ENCODE measurements around the gene CDS2. TPM values are rescaled to one million over a fixed set of nuclear protein-coding genes. Genes with fewer than 3 reads are reported as not detected.

CDS2 gene
- total RNA-seq, 1 donor from 2014 or later: 44.9 TPM

DNA sequence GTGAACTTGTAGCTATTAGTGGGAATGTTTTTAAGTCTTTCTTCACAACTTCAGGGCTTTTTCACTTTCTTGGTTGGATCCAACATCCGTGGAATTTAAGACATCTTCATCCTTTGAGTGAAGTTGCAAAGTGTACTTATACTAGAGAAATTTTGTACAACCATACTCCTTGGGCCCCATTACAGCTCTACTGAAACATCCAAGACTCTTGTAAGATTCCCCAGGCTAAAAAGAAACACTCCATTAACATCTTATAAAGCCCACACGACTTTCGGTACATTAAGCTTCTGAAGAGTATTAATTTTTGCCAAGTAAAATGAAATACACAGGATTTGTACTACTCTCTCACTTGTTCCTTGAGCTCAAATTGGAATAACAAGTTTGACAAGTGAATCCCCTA lies 12.4 kb upstream of the CDS2 start:
- no peaks in the 10 kb centered on the region for H3K9me3 Mint-ChIP-seq
- H3K27me3 Mint-ChIP-seq (ENCODE audit: low read depth): no peaks in the 10 kb centered on the region
- H3K4me3 Mint-ChIP-seq: peak overlapping the region; percentile 84
- H3K4me1 Mint-ChIP-seq: peaks cover 30% of the 10 kb centered on the region
- DNase-seq (ENCODE audit: low spot score in 2 of 2, unreplicated experiment in 2 of 2): no peak
- TF ChIP-seq, protein P1, sequence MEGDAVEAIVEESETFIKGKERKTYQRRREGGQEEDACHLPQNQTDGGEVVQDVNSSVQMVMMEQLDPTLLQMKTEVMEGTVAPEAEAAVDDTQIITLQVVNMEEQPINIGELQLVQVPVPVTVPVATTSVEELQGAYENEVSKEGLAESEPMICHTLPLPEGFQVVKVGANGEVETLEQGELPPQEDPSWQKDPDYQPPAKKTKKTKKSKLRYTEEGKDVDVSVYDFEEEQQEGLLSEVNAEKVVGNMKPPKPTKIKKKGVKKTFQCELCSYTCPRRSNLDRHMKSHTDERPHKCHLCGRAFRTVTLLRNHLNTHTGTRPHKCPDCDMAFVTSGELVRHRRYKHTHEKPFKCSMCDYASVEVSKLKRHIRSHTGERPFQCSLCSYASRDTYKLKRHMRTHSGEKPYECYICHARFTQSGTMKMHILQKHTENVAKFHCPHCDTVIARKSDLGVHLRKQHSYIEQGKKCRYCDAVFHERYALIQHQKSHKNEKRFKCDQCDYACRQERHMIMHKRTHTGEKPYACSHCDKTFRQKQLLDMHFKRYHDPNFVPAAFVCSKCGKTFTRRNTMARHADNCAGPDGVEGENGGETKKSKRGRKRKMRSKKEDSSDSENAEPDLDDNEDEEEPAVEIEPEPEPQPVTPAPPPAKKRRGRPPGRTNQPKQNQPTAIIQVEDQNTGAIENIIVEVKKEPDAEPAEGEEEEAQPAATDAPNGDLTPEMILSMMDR (IDR thresholded peaks at IDR 0.05; ENCODE audit: unreplicated experiment): no peak
- H3K36me3 Mint-ChIP-seq: peaks cover 22% of the 10 kb centered on the region
- H3K27ac Mint-ChIP-seq: peak overlapping the region; percentile 68

DNA sequence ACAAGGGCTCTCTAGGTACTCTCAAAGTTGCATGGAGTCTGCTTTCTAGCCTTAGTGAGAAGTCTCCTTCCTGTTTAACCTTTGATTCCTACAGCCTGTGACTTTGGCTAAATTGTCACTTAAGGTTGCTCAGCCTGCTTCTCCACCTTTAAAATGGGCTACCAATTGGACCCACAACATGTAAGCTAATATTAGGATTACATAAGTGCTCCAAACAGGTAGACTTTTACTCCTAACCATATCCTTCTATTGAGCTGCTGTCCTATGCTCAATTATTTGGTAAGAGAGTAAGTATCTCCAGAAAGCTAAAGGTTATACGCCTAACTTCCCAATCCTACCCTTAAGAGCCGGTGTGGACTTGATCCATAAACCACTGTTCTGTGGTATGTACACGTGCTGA lies 9.9 kb upstream of the CDS2 start:
- Mint-ChIP-seq H3K27me3 (ENCODE audit: low read depth) (no peaks in the 10 kb centered on the region), H3K27ac (no peak overlapping the region), H3K4me1 (peaks cover 43% of the 10 kb centered on the region), H3K4me3 (no peak overlapping the region), H3K9me3 (no peaks in the 10 kb centered on the region), H3K36me3 (peaks cover 17% of the 10 kb centered on the region)
- TF ChIP-seq, protein P1 (IDR thresholded peaks at IDR 0.05; ENCODE audit: unreplicated experiment): no peak
- DNase-seq (ENCODE audit: low spot score in 2 of 2, unreplicated experiment in 2 of 2): no peak

DNA sequence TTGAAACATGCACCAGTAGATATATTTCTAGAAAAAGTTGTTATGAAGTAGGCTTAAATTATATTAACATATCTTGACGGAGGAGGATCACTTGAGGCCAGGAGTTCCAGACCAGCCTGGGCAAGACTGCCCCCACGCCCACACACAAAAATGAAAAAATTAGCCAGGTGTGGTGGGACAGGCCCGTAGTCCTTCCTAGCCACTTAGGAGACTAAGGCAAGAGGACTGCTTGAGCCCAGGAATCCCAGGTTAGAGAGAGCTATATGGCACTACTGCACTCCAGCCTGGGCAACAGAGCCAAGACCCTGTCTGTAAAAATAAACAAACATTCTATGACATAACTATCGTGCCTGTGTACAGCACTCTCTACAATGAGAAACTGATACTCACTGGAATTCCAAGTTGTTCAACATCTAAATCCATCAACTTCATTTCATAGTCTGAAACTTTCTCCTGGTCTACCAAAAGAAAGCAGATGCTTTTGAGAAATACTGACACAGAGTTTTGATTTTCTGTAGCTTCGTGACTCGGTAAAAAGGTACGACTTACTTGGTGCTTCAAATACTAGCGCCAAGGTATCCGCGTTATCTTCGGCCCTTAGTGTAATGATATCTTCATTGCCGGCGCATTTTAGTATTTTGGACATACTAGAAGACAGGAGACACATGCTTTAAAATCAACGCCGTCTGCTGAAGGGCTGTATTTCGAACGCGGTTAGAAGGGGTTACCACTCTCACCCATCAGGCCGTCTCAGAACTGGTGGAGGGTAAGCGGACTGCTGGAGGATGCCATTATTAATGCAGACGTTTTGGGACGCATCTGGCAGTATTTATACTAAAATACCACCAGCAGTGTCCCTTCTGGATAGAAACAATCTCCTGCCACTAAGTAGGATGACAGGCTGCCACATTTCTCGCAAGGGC lies 8.3 kb upstream of the CDS2 start:
- Mint-ChIP-seq H3K27ac (peak overlapping the region; percentile 86), H3K36me3 (peaks cover 17% of the 10 kb centered on the region), H3K27me3 (ENCODE audit: low read depth) (no peaks in the 10 kb centered on the region), H3K4me1 (peaks cover 45% of the 10 kb centered on the region), H3K9me3 (no peaks in the 10 kb centered on the region), H3K4me3 (peak overlapping the region; percentile 86)
- no peak for DNase-seq (ENCODE audit: low spot score in 2 of 2, unreplicated experiment in 2 of 2)
- TF ChIP-seq, protein P1 (IDR thresholded peaks at IDR 0.05; ENCODE audit: unreplicated experiment): no peak

DNA sequence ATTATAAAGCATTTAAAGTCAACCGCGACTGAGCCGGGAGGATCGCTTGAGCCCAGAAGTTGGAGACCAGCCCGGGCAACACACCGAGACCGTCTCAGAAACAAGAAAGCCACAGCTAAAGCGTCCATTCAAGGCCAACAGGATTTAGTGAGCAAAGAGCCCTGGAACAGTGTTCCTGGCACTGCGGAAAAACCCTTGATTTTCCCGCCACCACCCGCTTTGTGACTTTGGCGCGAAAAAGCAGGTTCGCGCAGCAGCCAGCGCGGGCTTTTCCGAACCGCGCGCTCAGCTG lies 7.7 kb upstream of the CDS2 start:
- Mint-ChIP-seq H3K27me3 (ENCODE audit: low read depth) (no peaks in the 10 kb centered on the region), H3K4me3 (peak overlapping the region; percentile 86), H3K27ac (peak overlapping the region; percentile 86), H3K9me3 (no peaks in the 10 kb centered on the region), H3K36me3 (peaks cover 17% of the 10 kb centered on the region), H3K4me1 (peaks cover 41% of the 10 kb centered on the region)
- TF ChIP-seq, protein P1 (IDR thresholded peaks at IDR 0.05; ENCODE audit: unreplicated experiment): no peak
- DNase-seq (ENCODE audit: low spot score in 2 of 2, unreplicated experiment in 2 of 2): no peak

DNA sequence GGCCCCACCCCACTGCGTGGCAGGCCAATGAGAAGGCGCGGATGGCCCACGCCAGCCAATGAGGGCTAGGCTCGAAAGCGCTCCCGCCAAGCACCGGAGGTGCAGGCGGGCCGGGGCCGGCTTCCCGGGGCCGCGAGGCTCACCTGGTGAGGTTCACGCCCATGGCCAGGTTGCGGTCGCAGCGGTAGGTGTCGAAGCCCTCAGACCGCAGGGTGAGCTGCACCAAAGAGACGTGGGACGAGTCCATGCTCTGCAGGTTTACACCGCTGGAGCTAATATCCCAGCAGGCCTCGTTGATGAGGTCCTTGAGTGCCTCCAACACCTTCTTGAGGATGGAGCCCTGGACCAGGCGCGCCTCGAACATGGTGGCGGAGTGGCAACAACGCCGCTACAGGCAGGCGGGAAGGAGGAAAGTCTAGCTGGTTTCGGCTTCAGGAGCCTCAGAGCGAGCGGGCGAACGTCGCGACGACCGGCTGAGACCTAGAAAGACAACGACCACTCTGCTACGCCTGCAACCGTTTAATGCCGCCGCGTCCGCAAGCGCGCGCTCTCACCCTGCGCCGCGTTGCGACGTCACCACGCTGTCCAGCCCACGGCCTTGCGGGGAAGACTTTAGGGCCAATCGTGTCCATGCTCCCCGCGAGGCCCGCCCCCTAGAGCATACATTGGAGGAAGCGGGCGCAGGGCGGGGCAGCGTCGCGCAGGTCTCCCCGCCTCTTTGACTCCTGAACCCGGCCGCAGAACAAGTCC lies 7.2 kb upstream of the CDS2 start, which contains the start of gene PCNA:
PCNA (minus strand) TSS at position 524 of the 750 bp plus-strand sequence; CDS start at position 364, 160 bp downstream.
- no peaks in the 10 kb centered on the region for H3K27me3 Mint-ChIP-seq (ENCODE audit: low read depth)

More for the DNA sequence above, 7.2 kb upstream of the CDS2 start, which contains the start of gene PCNA:
- DNase-seq (ENCODE audit: low spot score in 2 of 2, unreplicated experiment in 2 of 2): peak; percentile 77 to 91
- Mint-ChIP-seq H3K4me3 (peak within 1 kb of the TSS; percentile 86), H3K27ac (peak within 1 kb of the TSS; percentile 98), H3K9me3 (no peaks in the 10 kb centered on the region), H3K36me3 (peaks cover 14% of the 10 kb centered on the region), H3K4me1 (peaks cover 41% of the 10 kb centered on the region)
- TF ChIP-seq, protein P1 (IDR thresholded peaks at IDR 0.05; ENCODE audit: unreplicated experiment): peak; percentile 24
